Islet precursor cell (in vitro differentiated cells): ENCODE results near the gene EHMT1.
"Not testable (repeated sequence)": the region's sequence is repeated elsewhere in the genome, so short reads cannot be mapped to it uniquely, and the experiment has no call there.

ENCODE experiments used
- DNase-seq: peaks from one replicate; pipeline ENCODE4 v3.0.0-alpha.2; 2018

Gene EHMT1

GRCh38 chr9:137793196-137793841 lies 174.5 kb downstream of the EHMT1 start:
- no peak for DNase-seq

GRCh38 chr9:137795156-137795666 lies 176.4 kb downstream of the EHMT1 start:
- DNase-seq, result no peak

- no peak for DNase-seq
Observed at GRCh38 chr9:137797206-137798120, 178.7 kb downstream of the EHMT1 start.

- DNase-seq, result no peak
Observed at GRCh38 chr9:137798142-137798541, 179.3 kb downstream of the EHMT1 start.

GRCh38 chr9:137798901-137799629 lies 180.3 kb downstream of the EHMT1 start:
- no peak for DNase-seq

- no peak for DNase-seq
Observed at GRCh38 chr9:137799630-137799983, 180.8 kb downstream of the EHMT1 start.

GRCh38 chr9:137800196-137801022 lies 181.6 kb downstream of the EHMT1 start:
- no peak for DNase-seq

- no peak for DNase-seq
Observed at GRCh38 chr9:137801023-137801319, 182.2 kb downstream of the EHMT1 start.

GRCh38 chr9:137802021-137802420 lies 183.2 kb downstream of the EHMT1 start:
- no peak for DNase-seq

- DNase-seq, result no peak
Observed at GRCh38 chr9:137802521-137803243, 183.9 kb downstream of the EHMT1 start.

GRCh38 chr9:137804908-137805630 lies 186.3 kb downstream of the EHMT1 start:
- DNase-seq, result no peak

GRCh38 chr9:137807721-137808703 lies 189.2 kb downstream of the EHMT1 start:
- no peak for DNase-seq

GRCh38 chr9:137809040-137809576 lies 190.3 kb downstream of the EHMT1 start:
- no peak for DNase-seq

- DNase-seq, result not testable (repeated sequence)
Observed at GRCh38 chr9:137809726-137810450, 191.1 kb downstream of the EHMT1 start.

GRCh38 chr9:137811283-137811870 lies 192.6 kb downstream of the EHMT1 start:
- DNase-seq, result no peak

- no peak for DNase-seq
Observed at GRCh38 chr9:137812356-137813023, 193.7 kb downstream of the EHMT1 start.

GRCh38 chr9:137813167-137813566 lies 194.4 kb downstream of the EHMT1 start:
- DNase-seq, result no peak
